ENCODE data around the gene SUSD4. TPM values are rescaled to one million over a fixed set of nuclear protein-coding genes. Genes with fewer than 3 reads are reported as not detected.

SUSD4 gene
- total RNA-seq, 1 experiment from 2014 or later, result 3.5 TPM

DNA sequence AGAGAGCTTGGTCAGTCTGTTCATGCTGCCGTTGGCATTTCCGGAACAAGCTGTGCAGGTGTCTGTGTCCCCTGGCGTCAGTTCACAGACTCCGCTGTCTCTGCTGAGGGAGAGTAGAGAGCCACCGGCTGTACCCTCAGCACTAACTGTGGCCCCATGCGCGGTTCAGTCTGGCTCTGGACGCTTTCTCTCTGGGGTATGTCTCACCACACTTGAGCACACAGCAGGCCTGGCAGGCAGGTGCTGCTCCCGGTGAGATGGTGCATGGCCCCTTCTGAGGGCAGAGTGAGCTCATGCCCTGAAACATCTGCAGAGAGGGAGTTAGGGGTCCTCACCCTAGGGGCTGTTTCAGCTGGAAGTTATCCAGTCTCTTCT is 161.0 kb downstream of the SUSD4 start:
- Histone ChIP-seq H3K27me3 (ENCODE audit: insufficient read depth, low read length) (no peaks in the 10 kb centered on the region), H2BK5ac (ENCODE audit: insufficient read length, low read length) (no peak overlapping the region), H3K4ac (ENCODE audit: low read depth, low read length) (no peak overlapping the region), H3T11ph (ENCODE audit: low read length) (no peak overlapping the region), H2BK120ac (ENCODE audit: low read depth, low read length, poor library complexity, severe bottlenecking) (no peak overlapping the region), H3K4me1 (ENCODE audit: insufficient read depth, low read length) (no peaks in the 10 kb centered on the region), H3K27ac (ENCODE audit: insufficient read length, low read depth, low read length) (no peak overlapping the region), H3K9ac (ENCODE audit: extremely low read depth, insufficient read length, low read length) (no peak overlapping the region), H4K91ac (ENCODE audit: insufficient read length, low read depth, low read length) (no peak overlapping the region), H2AK5ac (ENCODE audit: insufficient read length, low read length) (no peak overlapping the region), H2BK12ac (ENCODE audit: insufficient read length, low read depth, low read length) (no peak overlapping the region), H3K4me2 (ENCODE audit: insufficient read depth, insufficient read length, low read length) (no peak overlapping the region), H2BK20ac (ENCODE audit: low read depth, low read length, poor library complexity, severe bottlenecking) (no peak overlapping the region), H3K23me2 (ENCODE audit: insufficient read length, low read depth, low read length, poor library complexity, severe bottlenecking) (no peaks in the 10 kb centered on the region), H3K56ac (ENCODE audit: insufficient read length, low read depth, low read length) (no peak overlapping the region), H3K18ac (ENCODE audit: insufficient read length, low read depth, low read length) (no peak overlapping the region), H3K23ac (ENCODE audit: insufficient read length, low read depth, low read length) (no peak overlapping the region), H3K9me3 (ENCODE audit: control insufficient read depth, low read depth, low read length) (no peaks in the 10 kb centered on the region), H2BK15ac (ENCODE audit: low read depth, low read length) (no peak overlapping the region), H3K79me1 (ENCODE audit: insufficient read depth, low read depth, low read length, poor library complexity, severe bottlenecking) (no peaks in the 10 kb centered on the region), H3K79me2 (ENCODE audit: insufficient read depth, low read length) (no peaks in the 10 kb centered on the region), H4K5ac (ENCODE audit: insufficient read length, low read depth, low read length) (no peak overlapping the region), H4K20me1 (ENCODE audit: control insufficient read depth, insufficient read depth, insufficient read length) (no peaks in the 10 kb centered on the region), H2AFZ (ENCODE audit: low read length) (no peak overlapping the region), H3K14ac (ENCODE audit: insufficient read depth, low read length) (no peak overlapping the region; the same call in 1 of the 2 replicates), H4K8ac (replicated peaks; ENCODE audit: insufficient read length, low read depth, low read length) (no peak overlapping the region)
- no peaks in the 10 kb centered on the region for H3K36me3 Mint-ChIP-seq (ENCODE audit: insufficient read depth in 1 of 3, low read depth in 3 of 3)
- H3K27me3 Mint-ChIP-seq (ENCODE audit: low read depth), result peaks cover 3% of the 10 kb centered on the region
- no CpG with 5 or more reads among the region's 9 CpGs for WGBS (ENCODE audit: extremely low coverage, insufficient read length, low lambda C conversion rate)
- no peaks in the 10 kb centered on the region for H3K9me3 Mint-ChIP-seq
- DNase-seq, result no peak
- no peak overlapping the region for H3K27ac Mint-ChIP-seq
- H3K4me3 Mint-ChIP-seq, result no peak overlapping the region
- TF ChIP-seq, protein P1, sequence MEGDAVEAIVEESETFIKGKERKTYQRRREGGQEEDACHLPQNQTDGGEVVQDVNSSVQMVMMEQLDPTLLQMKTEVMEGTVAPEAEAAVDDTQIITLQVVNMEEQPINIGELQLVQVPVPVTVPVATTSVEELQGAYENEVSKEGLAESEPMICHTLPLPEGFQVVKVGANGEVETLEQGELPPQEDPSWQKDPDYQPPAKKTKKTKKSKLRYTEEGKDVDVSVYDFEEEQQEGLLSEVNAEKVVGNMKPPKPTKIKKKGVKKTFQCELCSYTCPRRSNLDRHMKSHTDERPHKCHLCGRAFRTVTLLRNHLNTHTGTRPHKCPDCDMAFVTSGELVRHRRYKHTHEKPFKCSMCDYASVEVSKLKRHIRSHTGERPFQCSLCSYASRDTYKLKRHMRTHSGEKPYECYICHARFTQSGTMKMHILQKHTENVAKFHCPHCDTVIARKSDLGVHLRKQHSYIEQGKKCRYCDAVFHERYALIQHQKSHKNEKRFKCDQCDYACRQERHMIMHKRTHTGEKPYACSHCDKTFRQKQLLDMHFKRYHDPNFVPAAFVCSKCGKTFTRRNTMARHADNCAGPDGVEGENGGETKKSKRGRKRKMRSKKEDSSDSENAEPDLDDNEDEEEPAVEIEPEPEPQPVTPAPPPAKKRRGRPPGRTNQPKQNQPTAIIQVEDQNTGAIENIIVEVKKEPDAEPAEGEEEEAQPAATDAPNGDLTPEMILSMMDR (conservative IDR thresholded peaks at IDR 0.05), result no peak
- 0 out of 4 replicates have a peak, but pooled peaks cover 0 to 5% of the 10 kb centered on the region in 2 experiments for H3K4me1 Mint-ChIP-seq
